AG04450 (cell line): ENCODE measurements around the gene SUFU. TPM values are rescaled to one million over a fixed set of nuclear protein-coding genes. Genes with fewer than 3 reads are reported as not detected.

Experiments
- CTCF ChIA-PET: fragments of 300-600, 350-600 bp; formaldehyde crosslinking; extraction: SDS; loops from one replicate; lab custom pipeline; 2022; ENCODE audit warnings: antibody characterized with exemption, inconsistent platforms; lab: Charles Lee
- POLR2A ChIA-PET: fragments of 350-600 bp; formaldehyde crosslinking; extraction: SDS; loops from one replicate; lab custom pipeline; 2021; ENCODE audit warnings: antibody characterized with exemption, inconsistent platforms; lab: Yijun Ruan, JAX
- DNase-seq: peaks from one replicate; pipeline ENCODE4 v3.0.0-alpha.2; 2011; ENCODE audit warnings: low read depth, low spot score
- H3K27ac ChIP-seq: one replicate; pipeline ENCODE4 v1.5.1; 2012; ENCODE audit warnings: low read depth, low read length, control low read depth
- H3K27me3 ChIP-seq: one replicate; pipeline ENCODE4 v1.6.0; 2012; ENCODE audit warnings: low read length; ENCODE audit not compliant: control insufficient read depth, insufficient read depth
- H3K4me3 ChIP-seq: 2 replicates; pipeline ENCODE4 v1.5.1; 2011; ENCODE audit warnings: mild to moderate bottlenecking, low read depth, low read length, control low read depth
- H3K9me3 ChIP-seq: 2 replicates; pipeline ENCODE4 v1.5.1; 2012; ENCODE audit warnings: low read length; ENCODE audit not compliant: control insufficient read depth, insufficient read depth
- polyA plus RNA-seq: library from polyadenylated mRNA; depleted of rRNA; stranded (reverse); fragments of >200 nt; gene quantifications from 2 replicates; pipeline ENCODE4 v1.2.3, GENCODE V29; 2011
- TF ChIP-seq, protein P1 (sequence below): IDR thresholded peaks from 2 replicates; pipeline ENCODE4 v1.5.1; 2011; ENCODE audit warnings: low read depth, low read length, control low read depth, inconsistent platforms

The SUFU gene
- polyA plus RNA-seq, 1 experiment = 11.0 TPM

GRCh38 chr10:102604439-102604841 lies 100.7 kb downstream of the SUFU start:
- peak; percentile 52 for DNase-seq
- Histone ChIP-seq H3K4me3 (peak overlapping the region; percentile 4; the same call in 1 of the 2 replicates), H3K9me3 (no peaks in the 10 kb centered on the region), H3K27me3 (no peaks in the 10 kb centered on the region), H3K27ac (peak overlapping the region; percentile 89)
- POLR2A ChIA-PET = interaction anchor here (0.7 to 2.4 kb wide), 7 partner anchors 11 to 153 kb away, joined by 3 to 10 read pairs (median 4); no protein-coding TSS in a partner anchor
- CTCF ChIA-PET = interaction anchor here (1.0 kb wide), 2 partner anchors 20 to 27 kb away, joined by 3 to 4 read pairs; no protein-coding TSS in a partner anchor
- TF ChIP-seq, protein P1, sequence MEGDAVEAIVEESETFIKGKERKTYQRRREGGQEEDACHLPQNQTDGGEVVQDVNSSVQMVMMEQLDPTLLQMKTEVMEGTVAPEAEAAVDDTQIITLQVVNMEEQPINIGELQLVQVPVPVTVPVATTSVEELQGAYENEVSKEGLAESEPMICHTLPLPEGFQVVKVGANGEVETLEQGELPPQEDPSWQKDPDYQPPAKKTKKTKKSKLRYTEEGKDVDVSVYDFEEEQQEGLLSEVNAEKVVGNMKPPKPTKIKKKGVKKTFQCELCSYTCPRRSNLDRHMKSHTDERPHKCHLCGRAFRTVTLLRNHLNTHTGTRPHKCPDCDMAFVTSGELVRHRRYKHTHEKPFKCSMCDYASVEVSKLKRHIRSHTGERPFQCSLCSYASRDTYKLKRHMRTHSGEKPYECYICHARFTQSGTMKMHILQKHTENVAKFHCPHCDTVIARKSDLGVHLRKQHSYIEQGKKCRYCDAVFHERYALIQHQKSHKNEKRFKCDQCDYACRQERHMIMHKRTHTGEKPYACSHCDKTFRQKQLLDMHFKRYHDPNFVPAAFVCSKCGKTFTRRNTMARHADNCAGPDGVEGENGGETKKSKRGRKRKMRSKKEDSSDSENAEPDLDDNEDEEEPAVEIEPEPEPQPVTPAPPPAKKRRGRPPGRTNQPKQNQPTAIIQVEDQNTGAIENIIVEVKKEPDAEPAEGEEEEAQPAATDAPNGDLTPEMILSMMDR = no peak; the same call in 1 of the 2 replicates

GRCh38 chr10:102605712-102606111 lies 101.9 kb downstream of the SUFU start:
- no peak for DNase-seq
- CTCF ChIA-PET = no interaction called here
- TF ChIP-seq, protein P1 = no peak
- POLR2A ChIA-PET = interaction anchor here (1.4 to 2.4 kb wide), 3 partner anchors 9 to 40 kb away, joined by 4 to 10 read pairs (median 5); no protein-coding TSS in a partner anchor
- Histone ChIP-seq H3K27me3 (no peaks in the 10 kb centered on the region), H3K9me3 (no peaks in the 10 kb centered on the region), H3K4me3 (no peak overlapping the region), H3K27ac (no peak overlapping the region)

DNA sequence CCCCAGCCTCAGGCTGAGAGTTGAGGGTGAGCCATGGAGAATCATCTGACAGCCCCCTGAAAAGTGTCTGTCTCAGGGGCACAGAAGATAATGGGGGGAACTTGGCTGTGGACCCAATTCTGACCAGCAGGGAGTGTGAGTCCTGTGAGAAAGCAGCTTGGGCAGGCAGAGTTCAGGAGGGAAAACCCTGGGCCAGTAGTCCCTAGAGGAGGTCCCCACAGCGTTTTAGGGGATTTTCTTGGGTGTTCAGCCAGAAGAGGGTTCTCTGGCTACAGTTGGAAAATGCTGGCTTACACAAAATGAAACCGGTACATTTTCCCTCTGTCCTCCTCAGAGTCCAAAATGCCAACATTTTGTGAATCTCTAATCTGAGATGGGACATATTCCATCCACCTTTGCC lies 104.7 kb downstream of the SUFU start:
- H3K4me3 ChIP-seq = no peak overlapping the region
- H3K27me3 ChIP-seq = no peaks in the 10 kb centered on the region
- H3K9me3 ChIP-seq = no peaks in the 10 kb centered on the region
- no peak overlapping the region for H3K27ac ChIP-seq
- no peak for DNase-seq
- ChIA-PET CTCF (no interaction called here), POLR2A (no interaction called here)
- TF ChIP-seq, protein P1 = no peak

- DNase-seq = no peak
- CTCF ChIA-PET = interaction anchor here (1.4 kb wide), 1 partner anchor 27 kb away, joined by 3 read pairs; no protein-coding TSS in a partner anchor
- TF ChIP-seq, protein P1 = no peak
- H3K9me3 ChIP-seq = no peaks in the 10 kb centered on the region
- POLR2A ChIA-PET = no interaction called here
- no peaks in the 10 kb centered on the region for H3K27me3 ChIP-seq
- H3K4me3 ChIP-seq = no peak overlapping the region
- H3K27ac ChIP-seq = no peak overlapping the region
These were observed 106.7 kb downstream of the SUFU start for GRCh38 chr10:102610441-102610887.

DNA sequence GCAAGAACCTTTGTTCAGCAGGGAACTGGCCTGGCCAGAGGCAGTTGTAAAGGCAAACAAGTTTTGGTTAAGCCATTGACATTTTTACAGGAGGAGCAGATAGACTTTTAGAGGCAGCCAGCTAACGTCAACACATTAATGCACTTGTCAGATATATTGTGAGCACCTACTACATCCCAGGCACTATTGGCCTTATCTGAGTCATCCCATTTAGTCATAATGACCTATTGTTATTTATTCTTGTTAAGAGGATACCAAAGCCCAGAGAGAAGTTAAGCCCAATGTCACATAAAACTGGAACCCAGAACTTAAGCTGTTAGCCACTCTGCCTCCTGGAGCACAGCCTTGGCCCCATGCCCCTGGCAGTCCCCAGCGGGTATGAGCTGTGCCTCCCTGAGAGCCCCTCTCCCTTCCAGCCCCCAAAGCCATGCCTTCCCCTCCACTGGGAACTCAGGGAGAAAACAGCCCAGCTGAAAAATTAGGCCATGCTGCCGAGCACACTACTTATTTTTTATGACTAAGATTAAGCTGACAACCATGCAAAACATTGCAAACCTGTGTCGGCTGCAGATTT lies 107.8 kb downstream of the SUFU start:
- POLR2A ChIA-PET = interaction anchor here (0.8 kb wide), 1 partner anchor 107 kb away, joined by 3 read pairs; the partner anchor contains the start of gene SUFU
- Histone ChIP-seq H3K4me3 (no peak overlapping the region), H3K9me3 (no peaks in the 10 kb centered on the region), H3K27ac (peak overlapping the region; percentile 4), H3K27me3 (no peaks in the 10 kb centered on the region)
- TF ChIP-seq, protein P1 = no peak
- CTCF ChIA-PET = interaction anchor here (1.0 to 1.4 kb wide), 2 partner anchors 28 to 108 kb away, joined by 3 read pairs; partner anchors contain the start of gene SUFU
- no peak for DNase-seq
